NB4 (cell line): Measurements from ENCODE around the gene EMX2.

Source experiments
- DNase-seq: peaks from one replicate; pipeline ENCODE4 v3.0.0; 2010; ENCODE audit warnings: low read depth
- H3K4me3 ChIP-seq: one replicate; pipeline ENCODE4 v1.5.1; 2011; ENCODE audit warnings: mild to moderate bottlenecking, low read depth, low read length, moderate library complexity
- CTCF ChIP-seq: IDR thresholded peaks from one replicate; pipeline ENCODE4 v1.5.1; 2012; ENCODE audit warnings: low read depth, low read length
- MYC ChIP-seq: IDR thresholded peaks from 2 replicates; pipeline ENCODE4 v1.6.1; 2011; ENCODE audit warnings: low read depth, low read length
- POLR2A ChIP-seq: IDR thresholded peaks from 2 replicates; pipeline ENCODE4 v1.6.1; 2011; ENCODE audit warnings: mild to moderate bottlenecking; ENCODE audit not compliant: insufficient read length; ENCODE audit errors: extremely low read depth
- TF ChIP-seq, protein P1 (sequence below): IDR thresholded peaks from 2 replicates; pipeline ENCODE4 v1.6.1; 2011; ENCODE audit warnings: low read depth, low read length

The EMX2 gene

GRCh38 chr10:117537904-117538524 lies 4.5 kb upstream of the EMX2 start:
- TF ChIP-seq MYC (no peak), CTCF (no peak), POLR2A (no peak)
- TF ChIP-seq, protein P1, sequence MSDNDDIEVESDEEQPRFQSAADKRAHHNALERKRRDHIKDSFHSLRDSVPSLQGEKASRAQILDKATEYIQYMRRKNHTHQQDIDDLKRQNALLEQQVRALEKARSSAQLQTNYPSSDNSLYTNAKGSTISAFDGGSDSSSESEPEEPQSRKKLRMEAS: no peak
- no peak overlapping the region for H3K4me3 ChIP-seq
- DNase-seq: no peak

- no peak for DNase-seq
- TF ChIP-seq, protein P1: no peak
- no peak for TF ChIP-seq MYC
- no peak overlapping the region for H3K4me3 ChIP-seq
These were observed 3.2 kb upstream of the EMX2 start for GRCh38 chr10:117539361-117539773.

- no peak overlapping the region for H3K4me3 ChIP-seq
- no peak for TF ChIP-seq POLR2A
- TF ChIP-seq MYC: no peak
- no peak for TF ChIP-seq CTCF
- TF ChIP-seq, protein P1: no peak
- no peak for DNase-seq
These were observed 2.5 kb upstream of the EMX2 start for GRCh38 chr10:117539903-117540639.

GRCh38 chr10:117540640-117541404 lies 1.7 kb upstream of the EMX2 start:
- DNase-seq: no peak
- no peak overlapping the region for H3K4me3 ChIP-seq

GRCh38 chr10:117541405-117541908 lies 1.1 kb upstream of the EMX2 start:
- TF ChIP-seq, protein P1: no peak
- TF ChIP-seq CTCF (no peak), MYC (no peak), POLR2A (no peak)
- DNase-seq: no peak
- no peak overlapping the region for H3K4me3 ChIP-seq

More at GRCh38 chr10:117540640-117541404, 1.7 kb upstream of the EMX2 start:
- no peak for TF ChIP-seq POLR2A
- TF ChIP-seq, protein P1: no peak

- no peak for DNase-seq
- H3K4me3 ChIP-seq: no peak overlapping the region
- no peak for TF ChIP-seq CTCF
- TF ChIP-seq POLR2A: no peak
- TF ChIP-seq, protein P1: no peak
These were observed 439 bp upstream of the EMX2 start for GRCh38 chr10:117541909-117542705.
